H1 (cell line): ENCODE measurements around the gene ZNF670. TPM values are rescaled to one million over a fixed set of nuclear protein-coding genes. Genes with fewer than 3 reads are reported as not detected.

Experiments used
- CTCF ChIA-PET: fragments of 300-600 bp; sonication (Branson Sonifier 250); formaldehyde crosslinking; loops from one replicate; lab custom pipeline; 2021; ENCODE audit not compliant: partially characterized antibody; lab: Charles Lee
- POLR2A ChIA-PET: fragments of 300-600 bp; sonication (Branson Sonifier 250); formaldehyde crosslinking; loops from one replicate; lab custom pipeline; 2021; ENCODE audit warnings: inconsistent platforms; ENCODE audit not compliant: partially characterized antibody; lab: Charles Lee
- DNase-seq, 2 experiments: peaks; one replicate each; pipeline versions ENCODE4 v3.0.0 to v3.0.0-alpha.2; 2010 to 2022; ENCODE audit warnings: low spot score in 2 of 2, low read depth in 1 of 2, mixed read lengths in 1 of 2
- FAIRE-seq: peaks from 2 replicates; lab custom pipeline; 2011; peaks lifted over from hg19 to GRCh38; lab: Jason Lieb, UNC
- H2AFZ ChIP-seq: 2 replicates; pipeline ENCODE4 v1.8.1; 2012; ENCODE audit warnings: low read length, inconsistent platforms
- H2AK5ac ChIP-seq: 2 replicates; pipeline ENCODE4 v1.6.1; 2013; ENCODE audit warnings: low read depth, low read length
- H2BK120ac ChIP-seq: replicated peaks from 2 replicates; pipeline ENCODE3; 2013; ENCODE audit warnings: low read depth, low read length, inconsistent platforms
- H2BK12ac ChIP-seq: 2 replicates; pipeline ENCODE4 v1.6.1; 2013; ENCODE audit warnings: low read depth, low read length
- H2BK15ac ChIP-seq: 2 replicates; pipeline ENCODE4 v1.6.1; 2013; ENCODE audit warnings: low read length
- H2BK20ac ChIP-seq: 2 replicates; pipeline ENCODE4 v1.6.1; 2013; ENCODE audit warnings: low read length
- H2BK5ac ChIP-seq: 2 replicates; pipeline ENCODE4 v1.6.1; 2013; ENCODE audit warnings: low read depth, low read length
- H3K14ac ChIP-seq: 2 replicates; pipeline ENCODE4 v1.6.1; 2013; ENCODE audit warnings: inconsistent platforms; ENCODE audit not compliant: insufficient read length
- H3K18ac ChIP-seq: 2 replicates; pipeline ENCODE4 v1.6.1; 2013; ENCODE audit warnings: low read length; ENCODE audit errors: extremely low read depth
- H3K23ac ChIP-seq: 2 replicates; pipeline ENCODE4 v1.6.1; 2013; ENCODE audit warnings: inconsistent platforms; ENCODE audit not compliant: insufficient read length
- H3K23me2 ChIP-seq: 2 replicates; pipeline ENCODE4 v1.6.1; 2013; ENCODE audit warnings: low read depth, low read length
- H3K27ac ChIP-seq: 2 replicates; pipeline ENCODE4 v1.6.1; 2011; ENCODE audit warnings: low read depth, low read length, inconsistent platforms
- H3K27me3 ChIP-seq, 4 experiments: replicated peaks in 1 of 4; 1 replicate in 1 of 4; 2 replicates in 3 of 4; pipeline versions ENCODE4 v1.6.1 to v1.8.1; 2011 to 2013; ENCODE audit warnings: low read length in 3 of 4, mild to moderate bottlenecking in 3 of 4, inconsistent platforms in 2 of 4, mixed read lengths in 2 of 4, moderate library complexity in 1 of 4; ENCODE audit not compliant: control insufficient read depth in 3 of 4, insufficient read depth in 3 of 4; ENCODE audit errors: extremely low read depth in 1 of 4
- H3K36me3 ChIP-seq, 4 experiments: 2 replicates each; pipeline versions ENCODE4 v1.6.1 to v1.8.1; 2011 to 2013; ENCODE audit warnings: mild to moderate bottlenecking in 4 of 4, low read length in 3 of 4, moderate library complexity in 2 of 4, control low read depth in 1 of 4, inconsistent platforms in 1 of 4; ENCODE audit not compliant: insufficient read depth in 4 of 4, control insufficient read depth in 2 of 4
- H3K4ac ChIP-seq: replicated peaks from 2 replicates; pipeline ENCODE3; 2013; ENCODE audit warnings: low read length, low read depth, mixed read lengths, inconsistent platforms; ENCODE audit not compliant: insufficient read length
- H3K4me1 ChIP-seq, 4 experiments: replicated peaks in 1 of 4; 1 replicate in 1 of 4; 2 replicates in 3 of 4; pipeline versions ENCODE4 v1.6.1 to v1.8.1; 2011 to 2013; ENCODE audit warnings: low read length in 3 of 4, inconsistent platforms in 2 of 4, mixed read lengths in 1 of 4; ENCODE audit not compliant: insufficient read depth in 4 of 4, control insufficient read depth in 3 of 4
- H3K4me2 ChIP-seq, 2 experiments: 2 replicates each; pipeline versions ENCODE4 v1.6.1 to v1.8.1; 2011 to 2013; ENCODE audit warnings: low read depth in 2 of 2, low read length in 2 of 2, control low read depth in 1 of 2, inconsistent platforms in 1 of 2, mild to moderate bottlenecking in 1 of 2; ENCODE audit not compliant: insufficient read depth in 1 of 2
- H3K4me3 ChIP-seq, 4 experiments: fragments of 200-600, 300-600 bp in 1 of 4; sonication (generic), shearing (Covaris generic), sonication (Bioruptor Twin) in 1 of 4; 2 replicates each; pipeline versions ENCODE4 v1.5.1 to v1.8.1; 2011 to 2016; ENCODE audit warnings: low read length in 4 of 4, low read depth in 3 of 4, control low read depth in 2 of 4, inconsistent platforms in 2 of 4, mild to moderate bottlenecking in 2 of 4, mixed read lengths in 1 of 4, moderate library complexity in 1 of 4; ENCODE audit not compliant: insufficient read depth in 2 of 4; ENCODE audit errors: extremely low read depth in 1 of 4
- H3K56ac ChIP-seq: replicated peaks from 2 replicates; pipeline ENCODE3; 2013; ENCODE audit warnings: low read depth, mild to moderate bottlenecking, mixed read lengths, low read length, inconsistent platforms; ENCODE audit not compliant: insufficient read length
- H3K79me1 ChIP-seq: 2 replicates; pipeline ENCODE4 v1.6.1; 2013; ENCODE audit warnings: low read depth, low read length, control low read depth
- H3K79me2 ChIP-seq, 2 experiments: 2 replicates each; pipeline versions ENCODE4 v1.6.1 to v1.8.1; 2012 to 2013; ENCODE audit warnings: low read length in 2 of 2, mild to moderate bottlenecking in 2 of 2, inconsistent platforms in 1 of 2; ENCODE audit not compliant: insufficient read depth in 2 of 2, control insufficient read depth in 1 of 2
- H3K9ac ChIP-seq, 4 experiments: replicated peaks in 1 of 4; 1 replicate in 1 of 4; 2 replicates in 3 of 4; pipeline versions ENCODE4 v1.6.1 to v1.8.1; 2011 to 2013; ENCODE audit warnings: low read depth in 3 of 4, low read length in 3 of 4, control low read depth in 2 of 4, mild to moderate bottlenecking in 2 of 4, moderate library complexity in 2 of 4, inconsistent platforms in 1 of 4; ENCODE audit errors: extremely low read depth in 1 of 4
- H3K9me3 ChIP-seq, 2 experiments: 2 replicates each; pipeline versions ENCODE4 v1.6.1 to v1.8.1; 2012 to 2013; ENCODE audit warnings: mild to moderate bottlenecking in 2 of 2, moderate library complexity in 2 of 2, control low read depth in 1 of 2, inconsistent platforms in 1 of 2, low read depth in 1 of 2, low read length in 1 of 2, mixed read lengths in 1 of 2; ENCODE audit not compliant: insufficient read depth in 2 of 2
- H4K20me1 ChIP-seq, 2 experiments: replicated peaks in 1 of 2; 2 replicates each; pipeline versions ENCODE3 to v1.8.1; 2011 to 2013; ENCODE audit warnings: inconsistent platforms in 2 of 2, low read length in 2 of 2, mild to moderate bottlenecking in 1 of 2; ENCODE audit not compliant: insufficient read depth in 2 of 2, control insufficient read depth in 1 of 2
- H4K5ac ChIP-seq: 2 replicates; pipeline ENCODE4 v1.6.1; 2013; ENCODE audit warnings: low read length, low read depth, mixed read lengths, inconsistent platforms; ENCODE audit not compliant: insufficient read length
- H4K8ac ChIP-seq: 2 replicates; pipeline ENCODE4 v1.8.0; 2013; ENCODE audit warnings: mild to moderate bottlenecking, moderate library complexity, low read length, inconsistent platforms; ENCODE audit not compliant: insufficient read depth; ENCODE audit errors: extremely low read depth
- H4K91ac ChIP-seq: replicated peaks from 2 replicates; pipeline ENCODE3; 2013; ENCODE audit warnings: low read length, mixed read lengths, inconsistent platforms; ENCODE audit not compliant: insufficient read length
- ATF2 ChIP-seq: IDR thresholded peaks from 2 replicates; pipeline ENCODE4 v1.6.1; 2012; ENCODE audit warnings: low read length, inconsistent platforms
- EP300 ChIP-seq, 2 experiments: IDR thresholded peaks; 1 replicate in 1 of 2; 2 replicates in 1 of 2; pipeline ENCODE4 v1.6.1; 2011 to 2012; ENCODE audit warnings: low read depth in 2 of 2, low read length in 2 of 2, mild to moderate bottlenecking in 2 of 2, borderline replicate concordance in 1 of 2, inconsistent platforms in 1 of 2, moderate library complexity in 1 of 2
- PHF8 ChIP-seq: fragments of 200-600 bp; sonication (generic); conservative IDR thresholded peaks from 2 replicates; pipeline ENCODE4 v1.7.1; 2012; ENCODE audit warnings: low read depth, mild to moderate bottlenecking, inconsistent platforms, low read length, moderate library complexity
- POLR2A ChIP-seq, 2 experiments: IDR thresholded peaks; 1 replicate in 1 of 2; 2 replicates in 1 of 2; pipeline ENCODE4 v1.6.1; 2011; ENCODE audit warnings: low read depth in 2 of 2, low read length in 2 of 2, mild to moderate bottlenecking in 2 of 2; ENCODE audit errors: control extremely low read depth in 1 of 2
- POU5F1 ChIP-seq: IDR thresholded peaks from 2 replicates; pipeline ENCODE4 v1.6.1; 2011; ENCODE audit warnings: low read depth, mild to moderate bottlenecking, low read length, moderate library complexity
- TAF7 ChIP-seq: optimal IDR thresholded peaks from 2 replicates; pipeline ENCODE3; 2011; ENCODE audit warnings: low read depth, mild to moderate bottlenecking, inconsistent platforms, low read length, moderate library complexity, borderline replicate concordance
- TCF12 ChIP-seq: IDR thresholded peaks from 2 replicates; pipeline ENCODE4 v1.6.1; 2011; ENCODE audit warnings: low read depth, mild to moderate bottlenecking, low read length
- ZNF274 ChIP-seq: IDR thresholded peaks from 2 replicates; pipeline ENCODE4 v1.7.0; 2012; ENCODE audit warnings: low read length, borderline replicate concordance; ENCODE audit errors: extremely low read depth
- WGBS, 2 experiments: shearing (Covaris generic) in 1 of 2; methylation state at CpG; one replicate each; pipeline versions ENCODE4 v1.1.6 to v1.1.7; 2013 to 2015; ENCODE audit warnings: low lambda C conversion rate in 2 of 2, mixed read lengths in 2 of 2, inconsistent platforms in 1 of 2, low coverage in 1 of 2, missing lambda C conversion rate in 1 of 2; ENCODE audit not compliant: insufficient replicate concordance in 2 of 2, insufficient coverage in 1 of 2, insufficient read length in 1 of 2; ENCODE audit errors: extremely low coverage in 1 of 2, missing lambda C conversion rate in 1 of 2; 5-methylcytosine and 5-hydroxymethylcytosine counted together
- polyA plus RNA-seq, 7 experiments: library from polyadenylated mRNA; depleted of rRNA in 3 of 7; stranded (reverse) in 5 of 7; unstranded in 2 of 7; fragments of >200 nt in 5 of 7; fragments of 200-250 nt in 2 of 7; gene quantifications; 1 replicate in 5 of 7; 2 replicates in 1 of 7; 4 replicates in 1 of 7; pipeline versions ENCODE4 v1.2.1 to v1.2.3, GENCODE V29; 2011 to 2013; ENCODE audit warnings: missing spikeins in 2 of 7, mixed read lengths in 2 of 7
- total RNA-seq: library from RNA; stranded (reverse); fragmentation: NEBNext Ultra II Directional; extraction: Animal tissue kit (Norgen Biotek cat#: 25700); gene quantifications from 2 replicates; pipeline ENCODE4 v1.2.1, GENCODE V29; 2021

The ZNF670 gene
- total and polyA plus RNA-seq, 2 of the 8 experiments (the other 6 are each of a cell fraction or from before 2014, with no cell fraction given), result 2.8 to 15.4 TPM

GRCh38 chr1:247103859-247104591 is 25.4 kb upstream of the ZNF670 start, which contains the start of gene ZNF669:
Gene ZNF669 (minus strand): TSS chr1:247104356. CDS start chr1:247104199, 157 bp downstream.
- Histone ChIP-seq H3K4me2 (peak within 1 kb of the TSS; percentile 69 to 72), H4K91ac (peak within 1 kb of the TSS; percentile 74)
- TF ChIP-seq ATF2, result no peak
- TF ChIP-seq POU5F1, result no peak
- TF ChIP-seq TCF12, result no peak
- TF ChIP-seq EP300 (IDR thresholded peaks at IDR 0.05; ENCODE audit: borderline replicate concordance in 1 of 2, low read depth in 2 of 2, low read length in 2 of 2), result no peak
- TF ChIP-seq TAF7, result peak; percentile 87
- TF ChIP-seq ZNF274, result no peak
- TF ChIP-seq PHF8, result peak; percentile 96
- TF ChIP-seq POLR2A (IDR thresholded peaks at IDR 0.05; ENCODE audit: control extremely low read depth in 1 of 2, low read depth in 2 of 2, low read length in 2 of 2), result peak; percentile 88 to 95

More at GRCh38 chr1:247103859-247104591, 25.4 kb upstream of the ZNF670 start, which contains the start of gene ZNF669:
- Histone ChIP-seq H2BK20ac (0 out of 2 replicates have a peak within 1 kb of the TSS, but pooled peaks have one; percentile 48), H3K4ac (peak within 1 kb of the TSS; percentile 81), H3K23ac (no peak within 1 kb of the TSS), H2AK5ac (peak within 1 kb of the TSS; percentile 33; the same call in 1 of the 2 replicates), H4K8ac (peak within 1 kb of the TSS; percentile 99), H2BK15ac (no peak within 1 kb of the TSS), H3K79me1 (0 out of 2 replicates have a peak, but pooled peaks cover 3% of the 10 kb centered on the region), H3K36me3 (peaks cover 16 to 31% (median 26%) of the 10 kb centered on the region in 4 experiments), H3K9ac (peak within 1 kb of the TSS; percentile 85 to 95 (median 94)), H3K23me2 (no peaks in the 10 kb centered on the region), H3K56ac (peak within 1 kb of the TSS; percentile 79), H2BK120ac (peak within 1 kb of the TSS; percentile 83), H2AFZ (peak within 1 kb of the TSS; percentile 63; the same call in 1 of the 2 replicates), H3K4me1 (peaks cover 1 to 15% (median 6%) of the 10 kb centered on the region in 4 experiments; a peak in 5 of 7 replicates), H3K27me3 (no peaks in the 10 kb centered on the region; a peak in 2 of 7 replicates), H3K9me3 (0 out of 4 replicates have a peak, but pooled peaks cover 0 to 3% of the 10 kb centered on the region in 2 experiments), H3K79me2 (peaks cover 8 to 37% of the 10 kb centered on the region in 2 experiments), H3K18ac (peak within 1 kb of the TSS; percentile 95), H3K27ac (peak within 1 kb of the TSS; percentile 91), H4K5ac (peak within 1 kb of the TSS; percentile 96), H3K14ac (no peak within 1 kb of the TSS), H3K4me3 (peak within 1 kb of the TSS; percentile 93 to 97 (median 94)), H2BK12ac (peak within 1 kb of the TSS; percentile 17; the same call in 1 of the 2 replicates), H2BK5ac (peak within 1 kb of the TSS; percentile 99), H4K20me1 (peaks cover 4% of the 10 kb centered on the region in 2 experiments)
- FAIRE-seq (peak; percentile 57), DNase-seq (peak; percentile 87 to 98)
- ChIA-PET CTCF (interaction anchor here (1.1 kb wide), 2 partner anchors 18 to 25 kb away, joined by 3 to 4 read pairs; partner anchors contain the start of gene ZNF670), POLR2A (interaction anchor here (0.6 to 3.7 kb wide), 7 partner anchors 10 to 167 kb away, joined by 3 to 11 read pairs (median 3); partner anchors contain the start of gene ZNF670)
- WGBS, 2 experiments, result 1% methylated on average over 38 of the region's 58 CpGs; no CpG with 5 or more reads in 1 of the 2 experiments
